Endometrial microvascular endothelial cells (primary cell): ENCODE measurements around the gene ARHGAP45. TPM values are rescaled to one million over a fixed set of nuclear protein-coding genes. Genes with fewer than 3 reads are reported as not detected.

Source experiments
- in situ Hi-C: cut with HindIII; loops from 2 replicates; pipeline ENCODE4 v1.10.0; 2017; ENCODE audit warnings: low sequenced_read_pairs, low pct_unique_long_range_greater_than_20kb; ENCODE audit errors: inconsistent ontology term
- total RNA-seq: library from RNA; depleted of rRNA; stranded (reverse); fragments of >200 nt; gene quantifications from one replicate; pipeline ENCODE4 v1.2.3, GENCODE V29; 2015; ENCODE audit errors: inconsistent ontology term

Gene ARHGAP45
- total RNA-seq, 1 donor from 2014 or later: 14.0 TPM

DNA sequence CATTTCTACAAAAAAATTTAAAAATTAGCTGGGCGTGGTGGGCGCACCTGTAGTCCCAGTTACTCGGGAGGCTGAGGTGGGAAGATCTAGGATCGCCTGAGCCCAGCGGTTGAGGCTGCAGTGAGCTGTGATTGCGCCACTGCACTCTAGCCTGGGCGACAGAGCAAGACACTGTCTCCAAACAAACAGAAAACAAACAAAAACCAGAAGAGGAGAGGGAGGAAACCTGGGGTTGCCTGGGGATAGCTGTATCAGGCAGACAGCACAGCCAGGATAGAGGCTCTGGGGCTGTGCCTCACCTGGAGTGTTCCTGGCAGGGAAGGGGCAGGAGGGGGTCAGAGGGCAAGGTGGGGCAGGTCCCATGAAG lies 30.8 kb downstream of the ARHGAP45 start:
- in situ Hi-C loops: no loop called here

DNA sequence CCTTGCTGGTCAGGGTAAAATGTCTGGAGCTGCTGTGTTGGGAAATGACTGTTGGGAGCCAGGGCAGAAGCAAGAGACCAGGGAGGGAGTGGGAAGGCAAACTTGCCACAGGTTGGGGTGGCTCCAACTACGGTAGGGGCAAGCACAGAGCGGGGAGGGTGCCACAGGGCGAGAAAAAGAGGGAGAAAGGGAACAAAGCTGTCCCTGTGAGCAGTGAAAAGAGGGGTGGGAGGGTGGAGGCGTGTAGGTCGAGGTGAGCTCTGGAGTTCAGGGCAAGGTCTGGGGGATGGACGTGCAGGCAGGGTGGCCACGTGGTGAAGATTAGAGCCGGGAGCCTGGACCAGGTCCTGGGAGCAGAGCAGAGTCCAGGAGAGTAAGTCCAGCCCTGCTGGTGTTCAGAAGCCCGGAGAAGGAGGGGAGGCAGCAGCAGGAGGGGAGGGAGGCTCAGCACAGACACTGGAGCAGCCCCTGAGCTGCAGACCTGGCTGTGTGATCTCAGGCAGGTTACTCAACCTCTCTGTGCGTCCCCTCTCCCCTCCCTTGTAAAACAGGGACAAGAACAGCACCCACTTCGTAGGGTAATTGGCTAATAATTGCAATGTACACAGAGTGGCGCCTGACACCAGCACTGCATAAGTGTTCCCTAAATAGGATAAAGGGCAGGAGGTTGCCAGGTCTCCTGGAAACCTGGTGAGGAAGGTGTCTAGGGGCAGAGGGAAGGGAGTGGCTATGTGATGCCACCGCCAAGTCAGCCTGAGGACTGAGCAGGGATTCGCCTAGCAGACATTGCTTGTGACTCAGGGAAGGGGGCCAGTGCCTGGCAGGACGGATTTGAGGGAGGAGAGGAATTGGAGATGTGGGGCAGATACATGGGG lies 31.4 kb downstream of the ARHGAP45 start:
- in situ Hi-C loops: no loop called here

DNA sequence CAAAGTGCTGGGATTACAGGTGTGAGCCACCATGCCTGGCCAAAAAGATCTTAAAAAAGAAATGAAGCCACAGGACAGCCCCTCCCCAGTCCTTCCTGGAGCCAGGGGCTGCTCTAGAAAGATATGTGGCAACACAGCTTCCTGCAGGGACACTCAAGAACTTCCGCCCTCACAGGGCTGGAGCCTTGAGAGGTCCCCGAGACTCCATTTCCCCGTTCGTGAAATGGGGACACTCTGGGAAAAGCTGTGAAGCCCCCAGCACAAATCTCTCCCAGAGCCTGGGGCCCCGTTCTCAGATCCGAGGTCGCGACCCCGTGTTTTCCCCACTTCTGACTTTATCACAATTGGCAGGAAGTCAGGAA lies 34.4 kb downstream of the ARHGAP45 start:
- in situ Hi-C loops: no loop called here

DNA sequence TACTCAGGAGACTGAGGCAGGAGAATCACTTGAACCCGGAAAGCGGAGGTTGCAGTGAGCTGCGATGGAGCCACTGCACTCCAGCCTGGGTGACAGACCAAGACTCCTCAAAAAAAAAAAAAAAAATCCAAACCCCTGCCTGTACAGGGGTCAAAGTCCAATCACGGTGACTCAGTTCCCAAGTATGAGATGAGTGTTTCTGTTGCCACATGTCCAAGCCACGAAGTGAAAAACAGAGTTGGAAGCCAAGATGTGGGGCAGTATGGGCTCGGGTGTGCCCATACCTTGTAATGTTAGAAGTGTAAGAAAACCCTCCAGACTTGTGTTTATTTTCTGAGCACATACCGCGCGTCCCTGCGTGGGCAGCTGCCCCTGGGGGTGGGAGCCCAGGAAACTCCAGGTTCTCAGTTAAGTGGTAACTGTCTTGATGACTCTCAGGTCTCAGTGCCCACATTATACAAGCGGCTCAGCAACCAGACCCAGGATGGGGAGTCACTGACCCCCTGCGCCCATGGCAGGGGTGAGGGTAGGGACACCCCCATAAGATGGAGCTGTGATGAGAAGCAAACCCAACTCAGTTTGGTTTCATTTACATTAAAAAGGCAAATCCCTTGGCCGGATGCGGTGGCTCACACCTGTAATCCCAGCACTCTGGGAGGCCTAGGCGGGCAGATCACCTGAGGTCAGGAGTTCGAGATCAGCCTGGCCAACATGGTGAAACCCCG lies 35.6 kb downstream of the ARHGAP45 start:
- in situ Hi-C loops: no loop called here

DNA sequence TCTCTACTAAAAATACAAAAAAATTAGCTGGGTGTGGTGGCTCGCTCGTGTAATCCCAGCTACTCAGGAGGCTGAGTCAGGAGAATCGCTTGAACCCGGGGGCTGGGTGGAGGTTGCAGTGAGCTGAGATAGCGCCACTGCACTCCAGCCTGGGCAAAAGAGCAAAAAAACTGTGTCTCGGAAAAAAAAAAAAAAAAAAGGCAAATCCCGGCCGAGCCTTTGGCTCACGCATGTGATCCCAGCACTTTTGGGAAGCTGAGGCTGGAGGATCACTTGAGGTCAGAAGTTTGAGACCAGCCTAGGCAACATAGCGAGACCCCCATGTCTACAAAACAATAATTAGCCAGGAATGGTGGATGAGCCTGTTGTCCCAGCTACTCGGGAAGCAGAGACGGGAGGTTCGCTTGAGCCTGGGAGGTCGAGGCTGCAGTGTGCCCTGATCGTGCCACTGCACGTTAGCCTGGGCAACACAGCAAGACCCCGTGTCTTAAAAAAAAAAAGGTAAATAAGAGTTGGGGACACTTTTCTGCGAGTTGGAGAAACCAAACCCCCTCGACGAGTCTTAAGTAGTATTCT lies 36.3 kb downstream of the ARHGAP45 start:
- in situ Hi-C loops: no loop called here

DNA sequence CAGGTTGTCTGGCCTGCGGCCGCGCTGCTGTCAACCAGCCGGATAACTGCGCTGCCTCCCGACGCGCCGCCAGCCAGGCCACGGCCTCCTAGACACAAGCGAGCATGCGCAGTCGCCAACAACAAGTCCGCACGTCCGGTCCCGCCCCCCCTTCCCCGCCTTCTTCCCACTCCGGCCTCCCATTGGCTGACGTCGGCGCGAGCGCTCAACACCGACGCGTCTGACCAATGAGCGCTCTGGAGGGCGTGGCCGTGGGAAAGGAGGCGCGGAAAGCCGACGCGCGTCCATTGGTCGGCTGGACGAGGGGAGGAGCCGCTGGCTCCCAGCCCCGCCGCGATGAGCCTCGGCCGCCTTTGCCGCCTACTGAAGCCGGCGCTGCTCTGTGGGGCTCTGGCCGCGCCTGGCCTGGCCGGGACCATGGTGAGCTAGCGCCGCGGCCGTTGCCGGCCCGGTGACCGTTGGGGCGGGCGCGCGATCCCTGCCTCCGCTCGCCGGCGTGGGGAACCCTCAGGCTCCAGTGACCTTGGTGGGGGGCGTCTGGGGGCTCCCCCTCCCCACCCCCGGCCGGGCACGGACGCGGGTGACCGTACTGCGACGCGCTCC lies 36.8 kb downstream of the ARHGAP45 start, which contains the start of gene GPX4:
Gene GPX4, plus strand, starts transcription at position 287 of the 603 bp plus-strand sequence. Its CDS starts 50 bp downstream, at position 337.
- in situ Hi-C loops: no loop called here

DNA sequence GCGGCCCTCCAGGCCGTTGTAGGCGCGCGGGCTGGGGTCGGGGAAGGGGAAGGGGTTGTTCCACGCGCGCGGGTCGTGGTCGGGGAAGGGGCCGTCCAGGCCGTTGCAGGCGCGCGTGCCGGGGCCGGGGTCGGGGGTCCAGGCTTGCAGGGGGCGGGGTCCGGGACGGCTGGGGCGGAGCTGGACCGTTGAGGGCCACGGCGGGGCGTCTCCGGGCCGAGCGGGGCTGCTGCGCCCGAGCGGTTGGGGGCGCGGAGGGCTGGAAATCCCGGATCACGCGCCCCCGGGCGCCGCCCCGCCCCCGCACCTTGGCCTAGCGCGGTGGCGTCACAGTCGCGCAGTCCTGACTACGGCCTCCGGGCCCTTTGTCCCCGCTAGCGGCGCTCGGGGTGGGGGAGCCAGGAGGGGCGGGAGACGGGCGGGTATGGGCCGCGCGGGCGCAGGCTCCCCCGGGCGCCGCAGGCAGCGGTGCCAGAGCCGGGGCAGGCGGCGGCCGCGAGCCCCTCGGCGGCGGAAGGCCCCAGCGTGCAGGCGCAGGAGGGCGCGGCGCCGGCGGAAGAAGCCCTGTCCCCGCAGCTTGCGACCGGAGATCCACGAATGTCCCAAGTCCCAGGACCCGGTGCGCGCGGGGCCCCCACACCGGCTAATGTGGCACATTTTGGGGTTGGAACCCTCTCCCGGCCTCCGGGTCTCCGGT lies 37.5 kb downstream of the ARHGAP45 start:
- in situ Hi-C loops: no loop called here

DNA sequence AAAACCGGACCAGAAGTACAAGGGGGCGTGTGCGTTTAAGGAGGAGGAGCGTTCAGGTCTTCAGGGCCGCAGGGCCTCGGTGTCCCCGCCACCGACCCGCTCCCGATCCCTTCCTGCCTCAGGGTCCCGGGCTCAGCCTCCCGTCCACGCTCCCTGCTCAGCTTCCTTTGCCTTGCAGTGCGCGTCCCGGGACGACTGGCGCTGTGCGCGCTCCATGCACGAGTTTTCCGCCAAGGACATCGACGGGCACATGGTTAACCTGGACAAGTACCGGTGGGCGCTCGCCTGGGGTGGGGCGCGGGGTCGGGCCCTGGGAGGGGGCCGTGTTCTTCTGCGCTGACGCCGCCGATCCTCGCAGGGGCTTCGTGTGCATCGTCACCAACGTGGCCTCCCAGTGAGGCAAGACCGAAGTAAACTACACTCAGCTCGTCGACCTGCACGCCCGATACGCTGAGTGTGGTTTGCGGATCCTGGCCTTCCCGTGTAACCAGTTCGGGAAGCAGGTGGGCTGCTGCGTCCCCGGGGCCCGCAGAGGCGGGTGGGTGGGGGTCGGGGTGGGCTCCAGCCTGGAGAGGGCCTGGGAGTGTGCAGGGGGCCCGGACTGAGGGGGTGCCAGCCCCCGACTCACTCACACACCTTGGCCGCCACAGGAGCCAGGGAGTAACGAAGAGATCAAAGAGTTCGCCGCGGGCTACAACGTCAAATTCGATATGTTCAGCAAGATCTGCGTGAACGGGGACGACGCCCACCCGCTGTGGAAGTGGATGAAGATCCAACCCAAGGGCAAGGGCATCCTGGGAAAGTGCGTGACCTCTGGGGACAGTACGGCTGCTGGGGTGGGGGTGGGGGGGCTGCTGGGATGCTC lies 38.3 kb downstream of the ARHGAP45 start:
- in situ Hi-C loops: no loop called here

DNA sequence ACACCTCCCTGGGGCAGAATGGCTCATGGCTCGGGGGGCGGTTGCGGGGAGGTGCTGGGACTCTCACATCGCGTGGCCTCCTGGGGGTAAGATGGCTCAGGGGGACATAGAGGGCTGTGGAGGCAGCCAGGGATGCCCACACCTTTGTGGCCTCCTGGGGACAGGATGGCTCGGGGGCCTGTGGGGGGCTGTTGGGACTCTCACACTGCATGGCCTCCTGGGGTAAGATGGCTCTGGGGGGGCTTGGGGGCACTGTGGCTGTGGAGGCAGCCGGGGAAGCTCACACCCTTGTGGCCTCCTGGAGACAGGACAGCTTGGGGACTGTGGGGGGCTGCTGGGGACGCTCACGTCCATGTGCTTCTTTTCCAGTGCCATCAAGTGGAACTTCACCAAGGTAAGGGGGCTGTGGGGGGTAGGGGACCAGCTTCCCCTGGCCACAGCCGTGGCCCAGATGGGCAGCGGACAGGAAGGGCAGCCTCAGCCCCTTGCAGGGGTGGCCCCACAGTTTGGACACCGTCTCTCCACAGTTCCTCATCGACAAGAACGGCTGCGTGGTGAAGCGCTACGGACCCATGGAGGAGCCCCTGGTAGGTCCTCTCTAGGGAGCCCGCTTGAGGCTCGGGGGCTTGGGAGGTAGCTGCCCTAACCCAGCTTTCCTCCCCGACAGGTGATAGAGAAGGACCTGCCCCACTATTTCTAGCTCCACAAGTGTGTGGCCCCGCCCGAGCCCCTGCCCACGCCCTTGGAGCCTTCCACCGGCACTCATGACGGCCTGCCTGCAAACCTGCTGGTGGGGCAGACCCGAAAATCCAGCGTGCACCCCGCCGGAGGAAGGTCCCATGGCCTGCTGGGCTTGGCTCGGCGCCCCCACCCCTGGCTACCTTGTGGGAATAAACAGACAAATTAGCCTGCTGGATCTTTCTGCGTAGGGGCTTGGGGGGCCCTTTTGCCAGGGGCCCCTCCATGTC lies 39.2 kb downstream of the ARHGAP45 start:
- in situ Hi-C loops: no loop called here

DNA sequence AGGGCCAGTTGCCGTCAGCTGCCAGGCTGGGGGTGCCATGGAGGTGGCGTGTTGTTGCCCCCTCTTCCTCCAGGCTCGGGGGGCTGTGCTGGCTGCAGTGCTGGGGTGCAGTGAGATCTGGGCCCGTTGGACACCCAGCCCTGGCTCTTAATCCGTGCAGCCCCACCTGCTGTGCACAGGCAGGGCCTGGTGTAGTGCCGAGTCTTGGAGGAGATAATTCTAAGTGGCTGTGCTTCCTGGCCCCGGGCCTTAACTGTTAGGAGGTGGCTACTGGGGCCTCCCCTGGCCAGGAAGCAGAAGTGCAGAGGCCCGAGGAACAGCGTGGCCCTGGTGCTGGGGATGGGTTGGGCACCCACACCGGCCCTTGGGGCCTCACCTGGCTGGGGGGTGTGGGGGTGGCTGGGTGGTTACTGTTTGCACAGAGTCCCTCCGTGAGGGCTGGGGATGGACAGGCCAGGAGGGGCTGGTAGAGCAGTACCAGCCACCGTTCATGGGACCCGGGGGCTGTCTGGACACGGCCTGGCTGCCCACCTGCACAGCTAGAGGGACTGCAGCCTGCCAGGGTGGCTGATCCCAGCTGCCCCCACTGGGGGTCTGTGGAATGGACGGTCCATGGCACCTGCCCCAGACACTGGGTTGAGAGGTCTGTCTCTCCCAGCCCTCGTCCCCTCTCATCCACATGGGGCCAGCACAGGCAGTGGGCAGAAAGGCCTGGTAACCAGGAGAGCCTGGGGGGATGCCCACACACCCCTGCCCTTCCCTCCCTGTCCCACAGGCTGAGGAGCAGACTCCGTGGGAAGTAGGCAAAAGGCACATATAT lies 40.1 kb downstream of the ARHGAP45 start:
- in situ Hi-C loops: no loop called here

DNA sequence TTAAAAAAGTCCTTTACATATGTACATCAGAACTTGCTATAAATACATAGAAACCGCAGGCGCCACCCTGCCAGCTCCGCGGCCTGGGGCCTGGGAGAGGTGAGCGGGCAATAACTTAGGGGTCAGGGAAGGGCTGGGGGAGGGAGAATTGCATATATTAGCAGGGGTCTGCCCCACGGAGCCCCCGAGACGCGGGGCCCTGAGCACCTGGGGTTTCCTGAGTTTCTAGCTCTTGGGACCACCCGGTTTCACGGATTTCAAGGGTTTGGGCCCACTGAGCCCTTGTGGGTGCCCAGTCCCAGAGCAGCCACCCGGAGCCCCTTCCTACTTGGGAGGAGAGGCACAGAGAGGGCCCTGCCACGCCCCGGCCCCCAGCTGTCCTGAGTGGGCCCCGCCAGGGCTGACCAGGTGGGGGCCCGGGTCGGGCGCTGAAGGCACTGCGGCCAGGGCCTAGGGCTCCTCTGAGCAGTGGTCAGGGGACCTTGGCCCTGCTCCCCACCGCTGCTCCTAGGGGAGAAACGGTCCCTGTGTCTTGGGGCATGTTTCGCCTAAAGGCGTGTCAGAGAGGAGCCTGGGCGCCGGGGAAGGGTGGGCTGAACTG lies 40.8 kb downstream of the ARHGAP45 start:
- in situ Hi-C loops: no loop called here

DNA sequence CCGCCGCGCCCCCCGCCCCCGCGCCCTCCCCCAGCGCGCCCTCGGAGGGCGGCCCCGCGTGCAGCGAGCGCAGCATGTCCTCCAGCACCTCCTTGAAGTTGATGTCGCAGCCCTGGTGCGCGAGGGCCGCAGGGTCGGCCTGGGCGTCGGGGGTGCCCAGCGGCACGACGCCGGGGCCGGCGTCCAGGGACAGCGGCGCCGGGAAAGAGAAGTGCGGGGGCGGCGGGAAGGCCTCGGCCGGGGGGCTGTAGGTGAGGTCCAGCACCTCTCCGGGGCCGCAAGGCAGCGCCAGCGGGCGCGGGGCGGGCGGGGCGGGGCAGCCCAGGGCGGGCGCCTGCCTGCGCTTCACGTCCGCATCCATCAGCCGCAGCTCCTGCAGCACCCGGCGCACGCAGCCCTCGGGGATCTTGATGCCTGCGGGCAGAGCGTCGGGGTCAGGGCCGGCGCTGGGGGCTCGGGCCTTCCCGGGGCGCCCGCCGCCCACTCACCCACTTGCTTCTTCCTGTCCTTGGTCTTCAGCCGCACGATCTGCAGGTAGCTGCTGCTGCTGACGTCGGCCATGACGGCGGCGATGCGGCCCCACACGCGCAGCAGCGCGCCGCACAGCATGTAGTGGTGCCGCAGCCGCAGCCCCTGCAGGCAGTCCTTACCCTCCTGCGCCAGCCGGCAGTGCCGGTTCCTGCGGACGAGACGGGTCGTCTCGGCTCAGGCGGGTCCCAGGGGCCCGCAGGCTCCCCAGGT lies 41.5 kb downstream of the ARHGAP45 start:
- in situ Hi-C loops: no loop called here

DNA sequence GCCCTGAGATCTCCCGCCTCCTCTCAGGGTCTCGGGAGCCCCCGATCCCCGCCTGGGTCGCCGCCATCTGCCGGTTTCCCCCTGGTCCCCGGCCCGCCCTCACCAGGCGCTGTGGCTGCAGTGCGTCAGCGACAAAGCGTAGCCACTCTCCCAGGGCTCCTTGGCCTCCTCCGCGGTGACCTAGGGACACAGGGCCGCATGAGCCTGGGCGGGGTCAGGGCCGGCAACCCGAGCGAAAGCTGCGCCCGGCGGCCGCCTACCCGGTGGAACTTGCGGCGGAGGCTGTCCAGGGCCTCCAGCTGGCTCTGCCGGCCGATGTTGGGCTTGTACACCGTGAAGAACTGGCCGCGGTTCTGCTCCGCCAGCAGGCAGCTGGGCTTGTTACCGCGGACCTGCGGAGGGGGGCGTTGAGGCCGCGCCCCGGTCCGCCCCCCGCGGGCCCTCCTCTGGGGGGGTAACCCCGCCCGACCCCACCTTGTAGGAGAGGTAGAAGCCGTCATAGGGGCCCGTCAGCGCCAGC lies 42.1 kb downstream of the ARHGAP45 start:
- in situ Hi-C loops: no loop called here

DNA sequence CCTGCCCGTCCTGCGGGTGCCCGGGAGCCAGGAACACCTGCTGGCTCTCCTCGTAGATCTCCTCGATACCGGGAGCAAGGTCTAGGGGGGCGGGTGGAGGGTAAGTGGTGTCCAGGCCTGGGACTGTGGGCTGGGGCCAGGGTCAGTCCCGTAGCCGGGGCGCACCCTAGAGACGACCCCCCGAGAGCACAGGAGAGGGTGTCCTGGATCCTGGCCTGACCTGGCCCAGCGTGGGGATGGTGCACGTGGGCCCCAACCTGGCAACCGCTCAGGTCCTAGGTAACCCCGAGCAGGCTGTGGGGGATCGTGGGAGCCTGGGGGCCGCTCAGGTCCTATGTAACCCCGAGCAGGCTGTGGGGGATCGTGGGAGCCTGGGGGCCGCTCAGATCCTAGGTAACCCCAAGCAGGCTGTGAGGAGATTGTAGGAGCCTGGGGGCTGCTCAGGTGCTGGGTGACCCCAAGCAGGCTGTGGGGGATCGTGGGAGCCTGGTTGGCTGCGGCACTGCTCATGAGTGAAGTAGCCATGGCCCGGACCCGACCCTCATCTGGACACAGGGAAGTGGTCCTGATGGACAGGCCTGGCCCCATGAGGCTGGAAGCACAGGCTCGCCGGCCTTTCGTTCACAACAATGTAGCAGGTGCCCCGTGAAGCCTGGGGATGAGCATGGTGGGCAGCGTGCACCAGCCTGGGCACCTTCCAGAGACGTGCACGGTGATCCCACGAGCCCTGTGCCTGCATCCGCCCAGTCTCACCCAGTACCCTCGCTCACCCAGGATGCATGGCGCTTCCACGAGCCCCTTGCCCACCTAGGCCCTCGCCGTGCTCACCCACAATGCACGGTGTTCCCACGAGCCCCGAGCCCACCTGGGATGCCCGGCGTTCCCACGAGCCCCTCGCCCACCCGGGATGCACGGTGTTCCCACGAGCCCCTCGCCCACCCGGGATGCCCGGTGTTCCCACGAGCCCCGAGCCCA lies 43.0 kb downstream of the ARHGAP45 start:
- in situ Hi-C loops: no loop called here
